H9 (cell line): ENCODE results near the gene MARCHF10. TPM values are rescaled to one million over a fixed set of nuclear protein-coding genes. Genes with fewer than 3 reads are reported as not detected.

Experiments
- DNase-seq: peaks from one replicate; pipeline ENCODE4 v3.0.0-alpha.2; 2017
- H2AFZ ChIP-seq: one replicate; pipeline ENCODE4 v1.6.1; 2013; ENCODE audit warnings: mild to moderate bottlenecking, low read length, control low read depth, moderate library complexity
- H2AK5ac ChIP-seq: 2 replicates; pipeline ENCODE4 v1.6.1; 2013; ENCODE audit warnings: low read length, control low read depth, mixed read lengths; ENCODE audit not compliant: insufficient read length
- H2BK120ac ChIP-seq: one replicate; pipeline ENCODE4 v1.6.1; 2013; ENCODE audit warnings: low read depth, mild to moderate bottlenecking, low read length, control low read depth, inconsistent platforms; ENCODE audit not compliant: poor library complexity, severe bottlenecking
- H2BK12ac ChIP-seq: 2 replicates; pipeline ENCODE4 v1.6.1; 2013; ENCODE audit warnings: low read length, control low read depth, mixed read lengths, low read depth; ENCODE audit not compliant: insufficient read length
- H2BK15ac ChIP-seq: 2 replicates; pipeline ENCODE4 v1.6.1; 2013; ENCODE audit warnings: low read depth, low read length, control low read depth
- H2BK20ac ChIP-seq: one replicate; pipeline ENCODE4 v1.6.1; 2013; ENCODE audit warnings: low read depth, mild to moderate bottlenecking, low read length, control low read depth, inconsistent platforms; ENCODE audit not compliant: poor library complexity, severe bottlenecking
- H2BK5ac ChIP-seq: 2 replicates; pipeline ENCODE4 v1.6.1; 2013; ENCODE audit warnings: low read length, control low read depth, mixed read lengths; ENCODE audit not compliant: insufficient read length
- H3K14ac ChIP-seq: 2 replicates; pipeline ENCODE4 v1.6.1; 2013; ENCODE audit warnings: low read length, control low read depth; ENCODE audit not compliant: insufficient read depth
- H3K18ac ChIP-seq: 2 replicates; pipeline ENCODE4 v1.6.1; 2013; ENCODE audit warnings: low read depth, mild to moderate bottlenecking, mixed read lengths, low read length, control low read depth; ENCODE audit not compliant: insufficient read length
- H3K23ac ChIP-seq: 2 replicates; pipeline ENCODE4 v1.6.1; 2013; ENCODE audit warnings: low read length, control low read depth, mixed read lengths, low read depth; ENCODE audit not compliant: insufficient read length
- H3K23me2 ChIP-seq: 2 replicates; pipeline ENCODE4 v1.6.1; 2013; ENCODE audit warnings: low read depth, mild to moderate bottlenecking, mixed read lengths, low read length, control low read depth; ENCODE audit not compliant: insufficient read length, poor library complexity, severe bottlenecking
- H3K27ac ChIP-seq: 2 replicates; pipeline ENCODE4 v1.5.1; 2013; ENCODE audit warnings: low read length, control low read depth, mixed read lengths, low read depth; ENCODE audit not compliant: insufficient read length
- H3K27me3 ChIP-seq: 2 replicates; pipeline ENCODE4 v1.6.1; 2013; ENCODE audit warnings: low read length, control low read depth, inconsistent platforms; ENCODE audit not compliant: insufficient read depth
- H3K4ac ChIP-seq: 2 replicates; pipeline ENCODE4 v1.6.1; 2013; ENCODE audit warnings: low read depth, mild to moderate bottlenecking, control low read depth, inconsistent platforms, low read length, moderate library complexity
- H3K4me1 ChIP-seq: 2 replicates; pipeline ENCODE4 v1.6.1; 2013; ENCODE audit warnings: low read length, control low read depth, inconsistent platforms; ENCODE audit not compliant: insufficient read depth
- H3K4me2 ChIP-seq: 2 replicates; pipeline ENCODE4 v1.6.1; 2013; ENCODE audit warnings: low read length, control low read depth, mixed read lengths; ENCODE audit not compliant: insufficient read length, insufficient read depth
- H3K56ac ChIP-seq: 2 replicates; pipeline ENCODE4 v1.6.1; 2013; ENCODE audit warnings: low read depth, mild to moderate bottlenecking, mixed read lengths, low read length, control low read depth; ENCODE audit not compliant: insufficient read length
- H3K79me1 ChIP-seq: 2 replicates; pipeline ENCODE4 v1.6.1; 2013; ENCODE audit warnings: low read depth, mild to moderate bottlenecking, moderate library complexity, low read length, control low read depth, inconsistent platforms; ENCODE audit not compliant: insufficient read depth, poor library complexity, severe bottlenecking
- H3K79me2 ChIP-seq: 2 replicates; pipeline ENCODE4 v1.6.1; 2013; ENCODE audit warnings: low read length, control low read depth, inconsistent platforms; ENCODE audit not compliant: insufficient read depth
- H3K9ac ChIP-seq: 2 replicates; pipeline ENCODE4 v1.6.1; 2013; ENCODE audit warnings: low read length, control low read depth, mixed read lengths; ENCODE audit not compliant: insufficient read length; ENCODE audit errors: extremely low read depth
- H3K9me3 ChIP-seq: one replicate; pipeline ENCODE4 v1.6.1; 2013; ENCODE audit warnings: low read depth, low read length, inconsistent platforms; ENCODE audit not compliant: control insufficient read depth
- H3T11ph ChIP-seq: one replicate; pipeline ENCODE4 v1.6.1; 2013; ENCODE audit warnings: mild to moderate bottlenecking, low read length, control low read depth, inconsistent platforms
- H4K20me1 ChIP-seq: one replicate; pipeline ENCODE4 v1.6.1; 2013; ENCODE audit not compliant: control insufficient read depth, insufficient read length, insufficient read depth
- H4K5ac ChIP-seq: 2 replicates; pipeline ENCODE4 v1.6.1; 2013; ENCODE audit warnings: low read depth, mild to moderate bottlenecking, mixed read lengths, low read length, control low read depth; ENCODE audit not compliant: insufficient read length
- H4K8ac ChIP-seq: replicated peaks from 2 replicates; pipeline ENCODE4 v1.6.1; 2013; ENCODE audit warnings: low read length, control low read depth, mixed read lengths, low read depth; ENCODE audit not compliant: insufficient read length
- H4K91ac ChIP-seq: 2 replicates; pipeline ENCODE4 v1.6.1; 2013; ENCODE audit warnings: low read depth, mild to moderate bottlenecking, moderate library complexity, mixed read lengths, low read length, control low read depth; ENCODE audit not compliant: insufficient read length
- H3K27ac Mint-ChIP-seq, 3 experiments: 2 replicates in 2 of 3; 3 replicates in 1 of 3; pipeline ENCODE4 v1.8.0; 2020 to 2021; ENCODE audit warnings: mixed read lengths in 3 of 3, mild to moderate bottlenecking in 1 of 3, moderate library complexity in 1 of 3
- H3K27me3 Mint-ChIP-seq: 2 replicates; pipeline ENCODE4 v1.8.0; 2021; ENCODE audit warnings: low read depth, mild to moderate bottlenecking, moderate library complexity, mixed read lengths
- H3K36me3 Mint-ChIP-seq, 3 experiments: 2 replicates in 2 of 3; 3 replicates in 1 of 3; pipeline ENCODE4 v1.8.0; 2020 to 2021; ENCODE audit warnings: low read depth in 3 of 3, mixed read lengths in 3 of 3; ENCODE audit not compliant: insufficient read depth in 1 of 3
- H3K4me1 Mint-ChIP-seq, 2 experiments: 2 replicates each; pipeline ENCODE4 v1.8.0; 2020; ENCODE audit warnings: mixed read lengths in 2 of 2
- H3K4me3 Mint-ChIP-seq, 2 experiments: 2 replicates in 1 of 2; 3 replicates in 1 of 2; pipeline ENCODE4 v1.8.0; 2020 to 2021; ENCODE audit warnings: mild to moderate bottlenecking in 2 of 2, mixed read lengths in 2 of 2, moderate library complexity in 1 of 2
- H3K9me3 Mint-ChIP-seq, 2 experiments: 2 replicates in 1 of 2; 3 replicates in 1 of 2; pipeline ENCODE4 v1.8.0; 2020; ENCODE audit warnings: mild to moderate bottlenecking in 2 of 2, mixed read lengths in 2 of 2, moderate library complexity in 1 of 2
- CTCF ChIP-seq: fragments of 200-600 bp; sonication (generic); conservative IDR thresholded peaks from 3 replicates; pipeline ENCODE4 v1.8.0; 2021; ENCODE audit warnings: antibody characterized with exemption, mild to moderate bottlenecking
- WGBS: extraction: QIAGEN DNeasy Blood & Tissue Kit; methylation state at CpG from one replicate; pipeline ENCODE4 v1.1.7; 2013; ENCODE audit warnings: missing lambda C conversion rate, low lambda C conversion rate, mixed read lengths; ENCODE audit not compliant: insufficient read length; ENCODE audit errors: extremely low coverage; 5-methylcytosine and 5-hydroxymethylcytosine counted together
- total RNA-seq: library from RNA; stranded (reverse); gene quantifications from 2 replicates; pipeline ENCODE4 v1.2.1, GENCODE V29; 2021

Gene MARCHF10
- total RNA-seq, 1 experiment from 2014 or later: not detected

- peak overlapping the region; percentile 10 to 80 (median 31); a peak in 2 of 7 replicates for H3K27ac Mint-ChIP-seq
- Histone ChIP-seq H2BK120ac (no peak overlapping the region), H2AK5ac (no peak overlapping the region), H2BK12ac (no peak overlapping the region), H3K79me1 (no peaks in the 10 kb centered on the region), H3K4ac (no peak overlapping the region), H2AFZ (no peak overlapping the region), H2BK5ac (no peak overlapping the region), H4K8ac (no peak overlapping the region), H3K14ac (no peak overlapping the region), H3K27me3 (no peaks in the 10 kb centered on the region), H3K18ac (no peak overlapping the region), H3K23me2 (no peaks in the 10 kb centered on the region), H3K23ac (no peak overlapping the region), H3K27ac (no peak overlapping the region), H3K4me2 (no peak overlapping the region), H3K79me2 (no peaks in the 10 kb centered on the region), H3K9ac (no peak overlapping the region), H3K4me1 (no peaks in the 10 kb centered on the region; the same call in 1 of the 2 replicates), H2BK15ac (no peak overlapping the region), H4K91ac (no peak overlapping the region), H2BK20ac (no peak overlapping the region), H4K20me1 (no peaks in the 10 kb centered on the region), H3T11ph (no peak overlapping the region), H3K56ac (no peak overlapping the region), H3K9me3 (no peaks in the 10 kb centered on the region), H4K5ac (no peak overlapping the region)
- peak; percentile 49 for DNase-seq
- peaks cover 5% of the 10 kb centered on the region for H3K27me3 Mint-ChIP-seq
- H3K36me3 Mint-ChIP-seq: no peaks in the 10 kb centered on the region; a peak in 1 of 7 replicates
- no peaks in the 10 kb centered on the region for H3K9me3 Mint-ChIP-seq
- H3K4me1 Mint-ChIP-seq: peaks cover 17 to 36% of the 10 kb centered on the region in 2 experiments
- WGBS: no CpG with 5 or more reads among the region's 12 CpGs
- peak overlapping the region in 1 of 2 experiments; percentile 19; a peak in 1 of 5 replicates for H3K4me3 Mint-ChIP-seq
- no peak for TF ChIP-seq CTCF
These were observed 56.9 kb downstream of the MARCHF10 start for GRCh38 chr17:62751060-62751691.
